Adrenal gland (tissue), 5 donors: ENCODE measurements around the gene AGBL4.

Experiments used
- CTCF ChIP-seq, 6 experiments: fragments of 450-650 bp in 4 of 6; fragments of 200-600 bp in 2 of 6; sonication (generic) in 1 of 6; IDR thresholded peaks; 1 replicate in 5 of 6; 2 replicates in 1 of 6; pipeline versions ENCODE4 v1.5.1 to v1.8.0; 2016 to 2021; ENCODE audit warnings: antibody characterized with exemption in 6 of 6, mild to moderate bottlenecking in 2 of 6, moderate library complexity in 1 of 6
- POLR2A ChIP-seq, 2 donors: fragments of 450-650 bp; IDR thresholded peaks; one replicate each; pipeline ENCODE4 v1.6.1; 2017; ENCODE audit warnings: antibody characterized with exemption in 2 of 2, mild to moderate bottlenecking in 2 of 2, moderate library complexity in 1 of 2
- donor health status: DM: no; HTN: no; CAD: no.

DNA sequence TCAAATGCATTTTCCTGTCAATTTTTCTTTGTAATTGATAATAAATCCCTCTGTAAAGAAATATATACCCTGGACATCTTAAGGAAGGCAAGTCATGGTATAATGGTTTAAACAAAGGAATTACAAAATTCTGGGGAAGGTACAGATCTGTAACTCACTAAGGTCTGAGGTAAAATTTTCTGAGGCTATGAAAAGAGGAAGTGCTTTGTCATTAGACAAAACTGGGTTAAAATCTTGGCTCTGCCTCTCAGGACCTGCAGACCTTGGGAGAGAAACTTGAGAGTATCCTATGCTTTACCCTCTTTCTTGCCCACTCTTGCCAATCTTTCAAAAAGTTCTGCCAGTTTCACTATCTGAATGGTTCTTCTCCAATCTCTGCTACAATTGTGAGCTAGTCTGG is 1220.3 kb downstream of the AGBL4 start:
- TF ChIP-seq CTCF (IDR thresholded peaks at IDR 0.05) = no peak
- no peak for TF ChIP-seq POLR2A (IDR thresholded peaks at IDR 0.05)
